GM10847 (cell line): ENCODE data around the gene OR1N2.
"Not testable (repeated sequence)": the region's sequence is repeated elsewhere in the genome, so short reads cannot be mapped to it uniquely, and the experiment has no call there.

Source experiments
- POLR2A ChIP-seq: IDR thresholded peaks from 2 replicates; pipeline ENCODE4 v1.6.1; 2011; ENCODE audit not compliant: insufficient read length; ENCODE audit errors: extremely low read depth

The OR1N2 gene

GRCh38 chr9:122579874-122580273, 27.0 kb downstream of the OR1N2 start:
- TF ChIP-seq POLR2A, result no peak

- no peak for TF ChIP-seq POLR2A
Measured at GRCh38 chr9:122580360-122580759, 27.4 kb downstream of the OR1N2 start.

- not testable (repeated sequence) for TF ChIP-seq POLR2A
Measured at GRCh38 chr9:122583284-122583683, 30.4 kb downstream of the OR1N2 start, which contains the start of gene OR1L8. OR1L8 (minus strand) TSS chr9:122583384; CDS start chr9:122568477, 14,907 bp downstream.
